GM12878 (cell line): Measurements from ENCODE around the gene PRRC2A. TPM values are rescaled to one million over a fixed set of nuclear protein-coding genes. Genes with fewer than 3 reads are reported as not detected.

Experiments
- BHLHE40 ChIP-seq, 2 experiments: fragments of 450-650 bp in 1 of 2; IDR thresholded peaks; 2 replicates each; pipeline ENCODE4 v1.6.1; 2011 to 2017; ENCODE audit warnings: low read depth in 2 of 2, borderline replicate concordance in 1 of 2, improper control_type of control experiment in 1 of 2, low read length in 1 of 2, mild to moderate bottlenecking in 1 of 2
- CBFB ChIP-seq: IDR thresholded peaks from 2 replicates; pipeline ENCODE4 v1.6.1; 2016; ENCODE audit warnings: antibody characterized with exemption, low read depth
- CEBPB ChIP-seq, 2 experiments: fragments of 150-350 bp in 1 of 2; IDR thresholded peaks; 2 replicates each; pipeline ENCODE4 v1.6.1; 2012 to 2014; ENCODE audit warnings: low read depth in 2 of 2, low read length in 2 of 2, borderline replicate concordance in 1 of 2, inconsistent platforms in 1 of 2
- CHD2 ChIP-seq: IDR thresholded peaks from 2 replicates; pipeline ENCODE4 v1.6.1; 2011; ENCODE audit warnings: low read depth, low read length, improper control_type of control experiment, borderline replicate concordance
- DPF2 ChIP-seq: fragments of 450-650 bp; IDR thresholded peaks from 2 replicates; pipeline ENCODE4 v1.6.1; 2017; ENCODE audit warnings: mild to moderate bottlenecking
- EED ChIP-seq: sonication (generic); IDR thresholded peaks from 2 replicates; pipeline ENCODE4 v1.6.1; 2016; ENCODE audit warnings: antibody characterized with exemption, low read depth
- HCFC1 ChIP-seq: fragments of 150-350 bp; IDR thresholded peaks from 2 replicates; pipeline ENCODE4 v1.6.1; 2014; ENCODE audit warnings: low read length
- KLF5 ChIP-seq: fragments of 450-650 bp; IDR thresholded peaks from 2 replicates; pipeline ENCODE4 v1.6.1; 2014; ENCODE audit warnings: mild to moderate bottlenecking; ENCODE audit not compliant: partially characterized antibody
- MYB ChIP-seq: fragments of 150-350 bp; IDR thresholded peaks from 2 replicates; pipeline ENCODE4 v1.6.1; 2014; ENCODE audit warnings: mild to moderate bottlenecking, low read depth, low read length, borderline replicate concordance
- MYC ChIP-seq: IDR thresholded peaks from 2 replicates; pipeline ENCODE4 v1.6.1; 2011; ENCODE audit warnings: mild to moderate bottlenecking, low read length, moderate library complexity, inconsistent platforms; ENCODE audit not compliant: insufficient read depth, insufficient replicate concordance, insufficient read length, severe bottlenecking
- NFYB ChIP-seq: IDR thresholded peaks from 2 replicates; pipeline ENCODE4 v1.6.1; 2011; ENCODE audit warnings: low read depth, mild to moderate bottlenecking, low read length, improper control_type of control experiment, moderate library complexity; ENCODE audit not compliant: insufficient read depth
- PML ChIP-seq: IDR thresholded peaks from 2 replicates; pipeline ENCODE4 v1.6.1; 2012; ENCODE audit warnings: low read length, inconsistent platforms
- RCOR1 ChIP-seq: conservative IDR thresholded peaks from 2 replicates; pipeline ENCODE4 v1.6.1; 2012; ENCODE audit warnings: low read depth, low read length, improper control_type of control experiment
- RUNX3 ChIP-seq: IDR thresholded peaks from 2 replicates; pipeline ENCODE4 v1.6.1; 2012; ENCODE audit warnings: low read length, inconsistent platforms
- ZSCAN29 ChIP-seq: fragments of 450-650 bp; IDR thresholded peaks from 2 replicates; pipeline ENCODE4 v1.6.1; 2017; ENCODE audit warnings: mild to moderate bottlenecking, moderate library complexity
- polyA plus RNA-seq, 11 experiments: library from polyadenylated mRNA; depleted of rRNA in 4 of 11; unstranded in 6 of 11; stranded (reverse) in 5 of 11; fragments of >200 nt; fragmentation: Nextera tagmentation in 4 of 11; fragmentation: Illumina TruSeq in 1 of 11; extraction: Ambion mirVana in 4 of 11; extraction: Trizol in 1 of 11; gene quantifications; 1 replicate in 1 of 11; 2 replicates in 10 of 11; pipeline versions ENCODE4 v1.2.1 to v1.2.3, GENCODE V29; 2011 to 2016; ENCODE audit warnings: inconsistent platforms in 2 of 11, missing spikeins in 2 of 11, low read depth in 1 of 11
- total RNA-seq, 4 experiments: library from RNA; depleted of rRNA in 3 of 4; stranded (reverse); fragments of >200 nt in 3 of 4; fragmentation: Illumina TruSeq in 1 of 4; extraction: Trizol in 1 of 4; gene quantifications; 2 replicates each; pipeline versions ENCODE4 v1.2.1 to v1.2.3, GENCODE V29; 2013 to 2021
- TF ChIP-seq, protein P1 (sequence below): fragments of 450-650 bp; formaldehyde crosslinking; IDR thresholded peaks from 2 replicates; pipeline ENCODE4 v1.5.0; 2022; ENCODE audit warnings: mild to moderate bottlenecking, missing genetic modification characterization
- TF ChIP-seq, protein P2 (sequence below): IDR thresholded peaks from 2 replicates; pipeline ENCODE4 v1.6.1; 2011; ENCODE audit warnings: low read depth, low read length, improper control_type of control experiment, borderline replicate concordance
- TF ChIP-seq, protein P3 (sequence below): IDR thresholded peaks from 2 replicates; pipeline ENCODE4 v1.6.1; 2012; ENCODE audit warnings: mild to moderate bottlenecking, low read depth, low read length
- TF ChIP-seq, protein P4 (sequence below): IDR thresholded peaks from 2 replicates; pipeline ENCODE4 v1.6.1; 2012; ENCODE audit warnings: low read length, inconsistent platforms

The PRRC2A gene
- total and polyA plus RNA-seq, 10 of the 15 experiments (the other 5 are each of a cell fraction or from before 2014, with no cell fraction given): 0.40 to 244 (median 61.3) TPM

DNA sequence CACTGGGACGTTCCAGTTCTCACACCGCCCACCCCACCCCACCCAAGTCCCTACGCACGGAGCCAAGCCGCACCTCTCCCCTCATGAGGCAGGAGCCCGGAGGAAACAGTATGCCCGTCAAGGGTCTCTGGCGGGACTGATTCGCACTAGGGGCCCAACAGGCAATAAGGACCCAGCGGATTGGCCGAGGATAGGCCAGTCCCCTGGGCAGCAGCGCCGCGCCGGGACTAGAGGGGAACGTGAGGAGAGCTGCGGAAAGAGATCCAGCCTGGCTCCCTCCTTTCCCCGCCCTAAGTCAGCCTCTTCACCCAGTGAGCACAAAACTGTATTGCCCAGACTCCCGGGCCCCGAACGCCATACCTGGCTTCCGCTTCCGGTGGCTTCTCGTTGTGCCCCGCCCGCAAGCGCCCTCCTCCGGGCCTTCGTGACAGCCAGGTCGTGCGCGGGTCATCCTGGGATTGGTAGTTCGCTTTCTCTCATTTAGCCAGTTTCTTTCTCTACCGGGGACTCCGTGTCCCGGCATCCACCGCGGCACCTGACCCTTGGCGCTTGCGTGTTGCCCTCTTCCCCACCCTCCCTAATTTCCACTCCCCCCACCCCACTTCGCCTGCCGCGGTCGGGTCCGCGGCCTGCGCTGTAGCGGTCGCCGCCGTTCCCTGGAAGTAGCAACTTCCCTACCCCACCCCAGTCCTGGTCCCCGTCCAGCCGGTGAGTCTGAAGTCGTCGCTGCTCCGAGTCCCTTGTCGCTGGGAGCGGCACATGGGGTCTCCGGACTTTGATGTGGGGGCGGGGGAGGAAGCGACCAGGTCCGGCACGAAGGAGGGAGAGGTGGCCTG, 45.2 kb downstream of the PRRC2A start, which contains the start of gene CSNK2B (continued):
- TF ChIP-seq, protein P1, sequence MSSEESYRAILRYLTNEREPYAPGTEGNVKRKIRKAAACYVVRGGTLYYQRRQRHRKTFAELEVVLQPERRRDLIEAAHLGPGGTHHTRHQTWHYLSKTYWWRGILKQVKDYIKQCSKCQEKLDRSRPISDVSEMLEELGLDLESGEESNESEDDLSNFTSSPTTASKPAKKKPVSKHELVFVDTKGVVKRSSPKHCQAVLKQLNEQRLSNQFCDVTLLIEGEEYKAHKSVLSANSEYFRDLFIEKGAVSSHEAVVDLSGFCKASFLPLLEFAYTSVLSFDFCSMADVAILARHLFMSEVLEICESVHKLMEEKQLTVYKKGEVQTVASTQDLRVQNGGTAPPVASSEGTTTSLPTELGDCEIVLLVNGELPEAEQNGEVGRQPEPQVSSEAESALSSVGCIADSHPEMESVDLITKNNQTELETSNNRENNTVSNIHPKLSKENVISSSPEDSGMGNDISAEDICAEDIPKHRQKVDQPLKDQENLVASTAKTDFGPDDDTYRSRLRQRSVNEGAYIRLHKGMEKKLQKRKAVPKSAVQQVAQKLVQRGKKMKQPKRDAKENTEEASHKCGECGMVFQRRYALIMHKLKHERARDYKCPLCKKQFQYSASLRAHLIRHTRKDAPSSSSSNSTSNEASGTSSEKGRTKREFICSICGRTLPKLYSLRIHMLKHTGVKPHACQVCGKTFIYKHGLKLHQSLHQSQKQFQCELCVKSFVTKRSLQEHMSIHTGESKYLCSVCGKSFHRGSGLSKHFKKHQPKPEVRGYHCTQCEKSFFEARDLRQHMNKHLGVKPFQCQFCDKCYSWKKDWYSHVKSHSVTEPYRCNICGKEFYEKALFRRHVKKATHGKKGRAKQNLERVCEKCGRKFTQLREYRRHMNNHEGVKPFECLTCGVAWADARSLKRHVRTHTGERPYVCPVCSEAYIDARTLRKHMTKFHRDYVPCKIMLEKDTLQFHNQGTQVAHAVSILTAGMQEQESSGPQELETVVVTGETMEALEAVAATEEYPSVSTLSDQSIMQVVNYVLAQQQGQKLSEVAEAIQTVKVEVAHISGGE (CRISPR knock-in tag): no peak
- TF ChIP-seq CEBPB (IDR thresholded peaks at IDR 0.05; ENCODE audit: borderline replicate concordance in 1 of 2, low read depth in 2 of 2, low read length in 2 of 2) (no peak), CBFB (0 out of 2 replicates have a peak, but pooled peaks have one; percentile 8), RUNX3 (peak; percentile 66), MYC (no peak), NFYB (0 out of 2 replicates have a peak, but pooled peaks have one; percentile 28), KLF5 (peak; percentile 19), BHLHE40 (IDR thresholded peaks at IDR 0.05; ENCODE audit: borderline replicate concordance in 1 of 2, low read depth in 2 of 2, low read length in 1 of 2) (peak; percentile 59 to 67), DPF2 (no peak), RCOR1 (no peak), ZSCAN29 (0 out of 2 replicates have a peak, but pooled peaks have one; percentile 8), PML (peak; percentile 61), HCFC1 (peak; percentile 97), CHD2 (0 out of 2 replicates have a peak, but pooled peaks have one; percentile 16), EED (no peak), MYB (no peak)
- TF ChIP-seq, protein P2, sequence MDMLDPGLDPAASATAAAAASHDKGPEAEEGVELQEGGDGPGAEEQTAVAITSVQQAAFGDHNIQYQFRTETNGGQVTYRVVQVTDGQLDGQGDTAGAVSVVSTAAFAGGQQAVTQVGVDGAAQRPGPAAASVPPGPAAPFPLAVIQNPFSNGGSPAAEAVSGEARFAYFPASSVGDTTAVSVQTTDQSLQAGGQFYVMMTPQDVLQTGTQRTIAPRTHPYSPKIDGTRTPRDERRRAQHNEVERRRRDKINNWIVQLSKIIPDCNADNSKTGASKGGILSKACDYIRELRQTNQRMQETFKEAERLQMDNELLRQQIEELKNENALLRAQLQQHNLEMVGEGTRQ: peak; percentile 28
- TF ChIP-seq, protein P3, sequence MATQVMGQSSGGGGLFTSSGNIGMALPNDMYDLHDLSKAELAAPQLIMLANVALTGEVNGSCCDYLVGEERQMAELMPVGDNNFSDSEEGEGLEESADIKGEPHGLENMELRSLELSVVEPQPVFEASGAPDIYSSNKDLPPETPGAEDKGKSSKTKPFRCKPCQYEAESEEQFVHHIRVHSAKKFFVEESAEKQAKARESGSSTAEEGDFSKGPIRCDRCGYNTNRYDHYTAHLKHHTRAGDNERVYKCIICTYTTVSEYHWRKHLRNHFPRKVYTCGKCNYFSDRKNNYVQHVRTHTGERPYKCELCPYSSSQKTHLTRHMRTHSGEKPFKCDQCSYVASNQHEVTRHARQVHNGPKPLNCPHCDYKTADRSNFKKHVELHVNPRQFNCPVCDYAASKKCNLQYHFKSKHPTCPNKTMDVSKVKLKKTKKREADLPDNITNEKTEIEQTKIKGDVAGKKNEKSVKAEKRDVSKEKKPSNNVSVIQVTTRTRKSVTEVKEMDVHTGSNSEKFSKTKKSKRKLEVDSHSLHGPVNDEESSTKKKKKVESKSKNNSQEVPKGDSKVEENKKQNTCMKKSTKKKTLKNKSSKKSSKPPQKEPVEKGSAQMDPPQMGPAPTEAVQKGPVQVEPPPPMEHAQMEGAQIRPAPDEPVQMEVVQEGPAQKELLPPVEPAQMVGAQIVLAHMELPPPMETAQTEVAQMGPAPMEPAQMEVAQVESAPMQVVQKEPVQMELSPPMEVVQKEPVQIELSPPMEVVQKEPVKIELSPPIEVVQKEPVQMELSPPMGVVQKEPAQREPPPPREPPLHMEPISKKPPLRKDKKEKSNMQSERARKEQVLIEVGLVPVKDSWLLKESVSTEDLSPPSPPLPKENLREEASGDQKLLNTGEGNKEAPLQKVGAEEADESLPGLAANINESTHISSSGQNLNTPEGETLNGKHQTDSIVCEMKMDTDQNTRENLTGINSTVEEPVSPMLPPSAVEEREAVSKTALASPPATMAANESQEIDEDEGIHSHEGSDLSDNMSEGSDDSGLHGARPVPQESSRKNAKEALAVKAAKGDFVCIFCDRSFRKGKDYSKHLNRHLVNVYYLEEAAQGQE: no peak
- TF ChIP-seq, protein P4, sequence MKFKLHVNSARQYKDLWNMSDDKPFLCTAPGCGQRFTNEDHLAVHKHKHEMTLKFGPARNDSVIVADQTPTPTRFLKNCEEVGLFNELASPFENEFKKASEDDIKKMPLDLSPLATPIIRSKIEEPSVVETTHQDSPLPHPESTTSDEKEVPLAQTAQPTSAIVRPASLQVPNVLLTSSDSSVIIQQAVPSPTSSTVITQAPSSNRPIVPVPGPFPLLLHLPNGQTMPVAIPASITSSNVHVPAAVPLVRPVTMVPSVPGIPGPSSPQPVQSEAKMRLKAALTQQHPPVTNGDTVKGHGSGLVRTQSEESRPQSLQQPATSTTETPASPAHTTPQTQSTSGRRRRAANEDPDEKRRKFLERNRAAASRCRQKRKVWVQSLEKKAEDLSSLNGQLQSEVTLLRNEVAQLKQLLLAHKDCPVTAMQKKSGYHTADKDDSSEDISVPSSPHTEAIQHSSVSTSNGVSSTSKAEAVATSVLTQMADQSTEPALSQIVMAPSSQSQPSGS: no peak
